A549 treated with Hydrocortisone at 1 μM for 4 hours (cell line): ENCODE results near the gene GLP1R. TPM values are rescaled to one million over a fixed set of nuclear protein-coding genes. Genes with fewer than 3 reads are reported as not detected.

Experiments
- total RNA-seq: library from RNA; stranded (reverse); fragments of 200-300 nt; extraction: Qiagen RNA extraction; gene quantifications from 5 replicates; pipeline ENCODE4 v1.2.3, GENCODE V29; 2022

Gene GLP1R
- not detected in 5 replicates for total RNA-seq

GRCh38 chr6:39048481-39049399 lies at the start of gene GLP1R:
GLP1R (plus strand) TSS chr6:39048781; CDS start chr6:39048841, 60 bp downstream.

GRCh38 chr6:39114704-39115599 lies 66.4 kb downstream of the GLP1R start, which contains the start of gene SAYSD1:
SAYSD1 (minus strand) TSS chr6:39115186; CDS start chr6:39115089, 97 bp downstream.

Other genes with a start within 250 kb of the GLP1R start
- 5.6 to 6.4 TPM (median 5.8 TPM) in 5 replicates for gene SAYSD1, start 66.4 kb downstream of the GLP1R start, total RNA-seq
- gene KCNK5, start 180.7 kb downstream of the GLP1R start, total RNA-seq: 1.0 to 1.5 TPM (median 1.2 TPM) in 5 replicates